ENCODE results near the gene ZDHHC11. TPM values are rescaled to one million over a fixed set of nuclear protein-coding genes. Genes with fewer than 3 reads are reported as not detected.
"Not testable (repeated sequence)": the region's sequence is repeated elsewhere in the genome, so short reads cannot be mapped to it uniquely, and the experiment has no call there.

ZDHHC11 gene
- total RNA-seq, 1 experiment from 2014 or later, result 0.56 TPM

GRCh38 chr5:769485-770145 is 81.2 kb downstream of the ZDHHC11 start:
- not testable (repeated sequence) for H3K9me3 ChIP-seq, DNase-seq, H3K4me3 ChIP-seq, H3K27me3 ChIP-seq, H3K36me3 ChIP-seq

GRCh38 chr5:766666-767431 is 83.9 kb downstream of the ZDHHC11 start:
- Histone ChIP-seq H3K36me3 (no peaks in the 10 kb centered on the region), H3K4me3 (no peak overlapping the region), H3K27me3 (peaks cover 2% of the 10 kb centered on the region; the same call in 1 of the 2 replicates), H3K9me3 (peaks cover 7% of the 10 kb centered on the region; the same call in 1 of the 2 replicates)
- no peak for DNase-seq

- H3K9me3 ChIP-seq, result peaks cover 7% of the 10 kb centered on the region; the same call in 1 of the 2 replicates
- peaks cover 2% of the 10 kb centered on the region; the same call in 1 of the 2 replicates for H3K27me3 ChIP-seq
- DNase-seq, result no peak
- H3K4me3 ChIP-seq, result no peak overlapping the region
- H3K36me3 ChIP-seq, result no peaks in the 10 kb centered on the region
Observed at GRCh38 chr5:765948-766631, 84.7 kb downstream of the ZDHHC11 start.

GRCh38 chr5:763998-764781 is 86.6 kb downstream of the ZDHHC11 start:
- DNase-seq, result no peak
- peaks cover 2% of the 10 kb centered on the region; the same call in 1 of the 2 replicates for H3K27me3 ChIP-seq
- H3K36me3 ChIP-seq, result no peaks in the 10 kb centered on the region

GRCh38 chr5:763397-763796 is 87.4 kb downstream of the ZDHHC11 start:
- H3K4me3 ChIP-seq, result no peak overlapping the region
- peaks cover 5% of the 10 kb centered on the region; the same call in 1 of the 2 replicates for H3K27me3 ChIP-seq
- no peak for DNase-seq

More at GRCh38 chr5:763998-764781, 86.6 kb downstream of the ZDHHC11 start:
- peaks cover 7% of the 10 kb centered on the region; the same call in 1 of the 2 replicates for H3K9me3 ChIP-seq
- no peak overlapping the region for H3K4me3 ChIP-seq

GRCh38 chr5:762996-763395 is 87.8 kb downstream of the ZDHHC11 start:
- H3K9me3 ChIP-seq, H3K4me3 ChIP-seq, H3K27me3 ChIP-seq, H3K36me3 ChIP-seq, DNase-seq: not testable (repeated sequence)

More at GRCh38 chr5:763397-763796, 87.4 kb downstream of the ZDHHC11 start:
- Histone ChIP-seq H3K9me3 (peaks cover 7% of the 10 kb centered on the region; the same call in 1 of the 2 replicates), H3K36me3 (no peaks in the 10 kb centered on the region)

- Histone ChIP-seq H3K27me3 (peaks cover 5% of the 10 kb centered on the region; the same call in 1 of the 2 replicates), H3K36me3 (no peaks in the 10 kb centered on the region), H3K9me3 (peaks cover 7% of the 10 kb centered on the region; the same call in 1 of the 2 replicates), H3K4me3 (no peak overlapping the region)
- DNase-seq, result no peak
Observed at GRCh38 chr5:761854-762710, 88.7 kb downstream of the ZDHHC11 start.

- no peak for DNase-seq
- H3K36me3 ChIP-seq, result no peaks in the 10 kb centered on the region
- peaks cover 7% of the 10 kb centered on the region; the same call in 1 of the 2 replicates for H3K9me3 ChIP-seq
- peaks cover 5% of the 10 kb centered on the region; the same call in 1 of the 2 replicates for H3K27me3 ChIP-seq
- no peak overlapping the region for H3K4me3 ChIP-seq
Observed at GRCh38 chr5:761059-761771, 89.6 kb downstream of the ZDHHC11 start.

GRCh38 chr5:760363-761058 is 90.3 kb downstream of the ZDHHC11 start:
- DNase-seq, result no peak
- no peak overlapping the region for H3K4me3 ChIP-seq
- H3K36me3 ChIP-seq, result no peaks in the 10 kb centered on the region
- peaks cover 4% of the 10 kb centered on the region; the same call in 1 of the 2 replicates for H3K9me3 ChIP-seq
- H3K27me3 ChIP-seq, result peaks cover 5% of the 10 kb centered on the region; the same call in 1 of the 2 replicates

GRCh38 chr5:759781-760362 is 90.9 kb downstream of the ZDHHC11 start:
- peaks cover 5% of the 10 kb centered on the region; the same call in 1 of the 2 replicates for H3K27me3 ChIP-seq
- DNase-seq, result no peak
- no peaks in the 10 kb centered on the region for H3K9me3 ChIP-seq
- no peaks in the 10 kb centered on the region for H3K36me3 ChIP-seq
- H3K4me3 ChIP-seq, result no peak overlapping the region

GRCh38 chr5:759111-759751 is 91.6 kb downstream of the ZDHHC11 start:
- no peaks in the 10 kb centered on the region for H3K36me3 ChIP-seq
- no peak for DNase-seq
- no peaks in the 10 kb centered on the region for H3K9me3 ChIP-seq
- H3K27me3 ChIP-seq, result peaks cover 5% of the 10 kb centered on the region; the same call in 1 of the 2 replicates
- no peak overlapping the region for H3K4me3 ChIP-seq

GRCh38 chr5:758698-759053 is 92.1 kb downstream of the ZDHHC11 start:
- H3K27me3 ChIP-seq, result peaks cover 5% of the 10 kb centered on the region; the same call in 1 of the 2 replicates

GRCh38 chr5:757931-758697 is 92.7 kb downstream of the ZDHHC11 start:
- no peak for DNase-seq
- Histone ChIP-seq H3K27me3 (peaks cover 5% of the 10 kb centered on the region; the same call in 1 of the 2 replicates), H3K36me3 (no peaks in the 10 kb centered on the region), H3K4me3 (no peak overlapping the region), H3K9me3 (no peaks in the 10 kb centered on the region)

More at GRCh38 chr5:758698-759053, 92.1 kb downstream of the ZDHHC11 start:
- no peaks in the 10 kb centered on the region for H3K9me3 ChIP-seq
- no peaks in the 10 kb centered on the region for H3K36me3 ChIP-seq
- H3K4me3 ChIP-seq, result no peak overlapping the region
- DNase-seq, result no peak

All from MG63 (cell line).